Kidney (tissue), 14 donors: Measurements from ENCODE around the gene EPHB1. TPM values are rescaled to one million over a fixed set of nuclear protein-coding genes. Genes with fewer than 3 reads are reported as not detected.

Experiments used
- DNase-seq, 5 donors: peaks; one replicate each; pipeline ENCODE4 v3.0.0-alpha.2; 2013 to 2020
- FAIRE-seq: peaks from 2 replicates; lab custom pipeline; 2012; peaks lifted over from hg19 to GRCh38; lab: Jason Lieb, UNC
- H3K27ac ChIP-seq, 2 donors: one replicate each; pipeline ENCODE4 v1.7.0; 2013; ENCODE audit warnings: low read depth in 2 of 2, low read length in 2 of 2, inconsistent platforms in 1 of 2
- H3K27me3 ChIP-seq: one replicate; pipeline ENCODE4 v1.7.1; 2013; ENCODE audit warnings: low read length, inconsistent platforms; ENCODE audit not compliant: control insufficient read depth, insufficient read depth
- H3K36me3 ChIP-seq, 3 donors: one replicate each; pipeline versions ENCODE4 v1.7.0 to v1.7.1; 2013; ENCODE audit warnings: low read length in 3 of 3, control low read depth in 1 of 3, inconsistent platforms in 1 of 3; ENCODE audit not compliant: insufficient read depth in 3 of 3, control insufficient read depth in 2 of 3
- H3K4me1 ChIP-seq, 3 donors: one replicate each; pipeline versions ENCODE4 v1.7.0 to v1.7.1; 2013; ENCODE audit warnings: low read length in 3 of 3, inconsistent platforms in 1 of 3, low read depth in 1 of 3; ENCODE audit not compliant: control insufficient read depth in 2 of 3, insufficient read depth in 2 of 3
- H3K4me3 ChIP-seq, 3 donors: one replicate each; pipeline versions ENCODE4 v1.7.0 to v1.8.1; 2013; ENCODE audit warnings: low read length in 3 of 3, control low read depth in 1 of 3, inconsistent platforms in 1 of 3
- H3K9ac ChIP-seq, 3 donors: one replicate each; pipeline versions ENCODE4 v1.7.0 to v1.7.1; 2013; ENCODE audit warnings: low read length in 3 of 3, control low read depth in 1 of 3, inconsistent platforms in 1 of 3
- H3K9me3 ChIP-seq, 3 donors: one replicate each; pipeline versions ENCODE4 v1.7.0 to v1.7.1; 2013; ENCODE audit warnings: low read length in 3 of 3, control low read depth in 1 of 3, inconsistent platforms in 1 of 3; ENCODE audit not compliant: control insufficient read depth in 2 of 3, insufficient read depth in 1 of 3
- CTCF ChIP-seq: IDR thresholded peaks from 3 replicates; pipeline ENCODE4 v1.5.1; 2012; ENCODE audit warnings: mild to moderate bottlenecking, moderate library complexity, borderline replicate concordance; ENCODE audit not compliant: insufficient read depth; ENCODE audit errors: extremely low read depth
- intact Hi-C: fragments of 100-400 bp; cut with DNase I; formaldehyde crosslinking; loops from one replicate; pipeline ENCODE4 v1.11.1; 2022
- polyA plus RNA-seq: library from polyadenylated mRNA; stranded (reverse); fragments of 350-450 nt; fragmentation: Illumina TruSeq; extraction: RNeasy Lipid Tissue Mini Kit (QIAGEN cat#74804); gene quantifications from one replicate; pipeline ENCODE4 v1.2.3, GENCODE V29; 2014; ENCODE audit warnings: low read depth, low replicate concordance; ENCODE audit not compliant: insufficient read depth
- total RNA-seq: library from RNA; stranded (reverse); fragmentation: NEBNext Ultra II Directional; extraction: Animal tissue kit (Norgen Biotek cat#: 25700); gene quantifications from one replicate; pipeline ENCODE4 v1.2.1, GENCODE V29; 2021
- donor health status: control.
- donor health status: control.
- donor health status: control.
- donor health status: control.
- donor health status: control.
- donor health status: DM: yes; HTN: yes; CAD: no.
- donor health status: Normal renal cell carcinoma (clear cell type).

EPHB1 gene
- total and polyA plus RNA-seq, 2 donors from 2014 or later: 0.39 to 3.2 TPM

DNA sequence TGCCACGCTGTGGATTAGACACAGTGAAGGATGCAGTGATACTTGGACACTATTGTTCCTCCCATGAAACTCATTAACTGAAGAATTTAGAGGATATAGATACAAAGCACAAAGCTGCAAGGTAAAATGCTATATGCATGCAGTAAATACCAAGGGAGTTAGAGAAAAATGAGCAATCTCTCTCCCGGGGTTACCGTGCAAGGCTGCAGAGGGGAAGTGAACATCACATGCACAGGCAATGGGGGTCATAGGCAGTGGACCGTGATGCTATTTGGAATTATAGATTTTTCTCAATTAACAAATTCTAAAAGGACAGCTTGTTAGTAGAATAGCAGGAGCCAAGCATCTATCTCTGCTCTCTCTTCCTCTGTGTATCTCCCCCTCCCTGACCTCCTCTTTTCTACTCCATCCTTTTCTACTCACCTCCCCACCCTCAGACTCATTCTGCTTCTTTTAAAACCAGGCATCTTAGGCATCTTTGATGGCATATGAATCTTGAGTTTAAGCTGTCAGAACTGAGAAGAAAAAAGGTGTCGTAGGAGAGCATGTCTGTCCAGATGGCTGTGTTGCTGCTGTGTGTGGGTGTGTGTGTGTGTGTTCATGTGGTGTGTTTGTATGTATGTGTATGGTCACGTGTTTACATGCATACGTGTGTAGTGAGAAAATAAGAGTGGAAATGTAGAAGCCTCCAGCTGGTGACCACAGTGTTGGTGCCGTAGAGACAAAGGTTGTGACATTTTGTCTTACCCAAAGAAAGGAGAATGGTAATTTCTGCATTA lies 339.0 kb downstream of the EPHB1 start:
- FAIRE-seq: no peak
- intact Hi-C loops: no loop called here
- no peak for TF ChIP-seq CTCF

GRCh38 chr3:135134684-135135075 lies 339.6 kb downstream of the EPHB1 start:
- no peaks in the 10 kb centered on the region for H3K27me3 ChIP-seq
- no peaks in the 10 kb centered on the region for H3K4me1 ChIP-seq
- no peaks in the 10 kb centered on the region for H3K9me3 ChIP-seq
- no peak for TF ChIP-seq CTCF
- FAIRE-seq (no peak), DNase-seq (no peak)
- intact Hi-C loops: no loop called here
- no peak overlapping the region for H3K9ac ChIP-seq
- H3K36me3 ChIP-seq: no peaks in the 10 kb centered on the region
- H3K4me3 ChIP-seq: no peak overlapping the region
- H3K27ac ChIP-seq: no peak overlapping the region

More for the DNA sequence above, 339.0 kb downstream of the EPHB1 start:
- no peaks in the 10 kb centered on the region for H3K9me3 ChIP-seq
- no peak overlapping the region for H3K27ac ChIP-seq
- no peak for DNase-seq
- H3K4me1 ChIP-seq: no peaks in the 10 kb centered on the region
- H3K27me3 ChIP-seq: no peaks in the 10 kb centered on the region
- no peak overlapping the region for H3K4me3 ChIP-seq
- no peaks in the 10 kb centered on the region for H3K36me3 ChIP-seq
- H3K9ac ChIP-seq: no peak overlapping the region

- Histone ChIP-seq H3K36me3 (no peaks in the 10 kb centered on the region), H3K27ac (no peak overlapping the region), H3K4me1 (no peaks in the 10 kb centered on the region), H3K4me3 (no peak overlapping the region), H3K9ac (no peak overlapping the region), H3K9me3 (no peaks in the 10 kb centered on the region), H3K27me3 (no peaks in the 10 kb centered on the region)
- no peak for TF ChIP-seq CTCF
- DNase-seq (no peak), FAIRE-seq (no peak)
- intact Hi-C loops: no loop called here
These were observed 340.4 kb downstream of the EPHB1 start for GRCh38 chr3:135135445-135135844.
